Coronary artery (tissue), 2 donors: ENCODE data around the gene MT1F.

Experiments
- DNase-seq: peaks from one replicate; pipeline ENCODE4 v3.0.0-alpha.2; 2017; ENCODE audit warnings: low spot score
- H3K27ac ChIP-seq, 2 donors: fragments of 200-600 bp; sonication (generic); one replicate each; pipeline ENCODE4 v1.5.1; 2016 to 2019
- H3K4me3 ChIP-seq: fragments of 200-600 bp; sonication (generic); 2 replicates; pipeline ENCODE4 v1.5.1; 2016; ENCODE audit warnings: mild to moderate bottlenecking, moderate library complexity
- CTCF ChIP-seq: fragments of 200-600 bp; sonication (generic); IDR thresholded peaks from one replicate; pipeline ENCODE4 v1.5.1; 2019; ENCODE audit warnings: antibody characterized with exemption

The MT1F gene

GRCh38 chr16:56675685-56676210, 18.0 kb downstream of the MT1F start:
- peak overlapping the region; percentile 47 for H3K4me3 ChIP-seq
- DNase-seq = no peak
- TF ChIP-seq CTCF = no peak

GRCh38 chr16:56677474-56677873, 19.7 kb downstream of the MT1F start:
- no peak for TF ChIP-seq CTCF
- DNase-seq = no peak
- H3K4me3 ChIP-seq = no peak overlapping the region
- no peak overlapping the region for H3K27ac ChIP-seq

More at GRCh38 chr16:56675685-56676210, 18.0 kb downstream of the MT1F start:
- H3K27ac ChIP-seq = no peak overlapping the region

GRCh38 chr16:56679078-56679730, 21.4 kb downstream of the MT1F start:
- no peak for TF ChIP-seq CTCF
- DNase-seq = no peak
- Histone ChIP-seq H3K27ac (no peak overlapping the region), H3K4me3 (no peak overlapping the region)

GRCh38 chr16:56679818-56680217, 22.1 kb downstream of the MT1F start:
- DNase-seq = no peak
- no peak overlapping the region for H3K4me3 ChIP-seq
- TF ChIP-seq CTCF = no peak
- H3K27ac ChIP-seq = no peak overlapping the region

- Histone ChIP-seq H3K27ac (peak within 1 kb of the TSS; percentile 75 to 83), H3K4me3 (peak within 1 kb of the TSS; percentile 77)
- TF ChIP-seq CTCF = no peak
- DNase-seq = peak; percentile 99
Measured at GRCh38 chr16:56681939-56682702, 24.4 kb downstream of the MT1F start, which contains the start of gene MT1X. Gene MT1X, plus strand, starts transcription at chr16:56682470. Its CDS starts 71 bp downstream, at chr16:56682541.

GRCh38 chr16:56682703-56683397, 25.1 kb downstream of the MT1F start:
- DNase-seq = no peak
- Histone ChIP-seq H3K27ac (peak overlapping the region; percentile 71 to 83), H3K4me3 (peak overlapping the region; percentile 77)
- no peak for TF ChIP-seq CTCF
